NCI-H82 treated with DMSO at 0.1 percent for 48 hours (cell line): ENCODE measurements around the gene UVSSA.
"Not testable (repeated sequence)": the region's sequence is repeated elsewhere in the genome, so short reads cannot be mapped to it uniquely, and the experiment has no call there.

Experiments used
- DNase-seq: peaks from one replicate; lab custom pipeline; 2025; ENCODE audit not compliant: unreplicated experiment; lab: John Stamatoyannopoulos, UW

The UVSSA gene

GRCh38 chr4:1360423-1361283, 13.6 kb downstream of the UVSSA start:
- DNase-seq = no peak

- DNase-seq = no peak
Observed at GRCh38 chr4:1361431-1361830, 14.4 kb downstream of the UVSSA start.

GRCh38 chr4:1362046-1362445, 15.0 kb downstream of the UVSSA start:
- no peak for DNase-seq

GRCh38 chr4:1362521-1362920, 15.5 kb downstream of the UVSSA start:
- no peak for DNase-seq

GRCh38 chr4:1363513-1363912, 16.5 kb downstream of the UVSSA start:
- no peak for DNase-seq

- DNase-seq = no peak
Observed at GRCh38 chr4:1364217-1364616, 17.2 kb downstream of the UVSSA start.

- DNase-seq = no peak
Observed at GRCh38 chr4:1364748-1365147, 17.7 kb downstream of the UVSSA start.

GRCh38 chr4:1365271-1366178, 18.5 kb downstream of the UVSSA start:
- DNase-seq = no peak

GRCh38 chr4:1366371-1367229, 19.6 kb downstream of the UVSSA start:
- DNase-seq = no peak

- DNase-seq = no peak
Observed at GRCh38 chr4:1367230-1367935, 20.4 kb downstream of the UVSSA start.

- no peak for DNase-seq
Observed at GRCh38 chr4:1367936-1368289, 20.9 kb downstream of the UVSSA start.

- no peak for DNase-seq
Observed at GRCh38 chr4:1368421-1369090, 21.5 kb downstream of the UVSSA start.

GRCh38 chr4:1369091-1369450, 22.1 kb downstream of the UVSSA start:
- no peak for DNase-seq

- DNase-seq = no peak
Observed at GRCh38 chr4:1369479-1370079, 22.6 kb downstream of the UVSSA start.

- DNase-seq = no peak
Observed at GRCh38 chr4:1370321-1371124, 23.5 kb downstream of the UVSSA start.

- no peak for DNase-seq
Observed at GRCh38 chr4:1371176-1372165, 24.5 kb downstream of the UVSSA start.

GRCh38 chr4:1372576-1372975, 25.6 kb downstream of the UVSSA start:
- DNase-seq = not testable (repeated sequence)
